Raji (cell line): Measurements from ENCODE around the gene MTG1.

Source experiments
- POLR2A ChIP-seq: IDR thresholded peaks from 2 replicates; pipeline ENCODE4 v1.6.1; 2011; ENCODE audit warnings: low read depth, low read length, control low read depth; ENCODE audit not compliant: insufficient read depth

MTG1 gene

DNA sequence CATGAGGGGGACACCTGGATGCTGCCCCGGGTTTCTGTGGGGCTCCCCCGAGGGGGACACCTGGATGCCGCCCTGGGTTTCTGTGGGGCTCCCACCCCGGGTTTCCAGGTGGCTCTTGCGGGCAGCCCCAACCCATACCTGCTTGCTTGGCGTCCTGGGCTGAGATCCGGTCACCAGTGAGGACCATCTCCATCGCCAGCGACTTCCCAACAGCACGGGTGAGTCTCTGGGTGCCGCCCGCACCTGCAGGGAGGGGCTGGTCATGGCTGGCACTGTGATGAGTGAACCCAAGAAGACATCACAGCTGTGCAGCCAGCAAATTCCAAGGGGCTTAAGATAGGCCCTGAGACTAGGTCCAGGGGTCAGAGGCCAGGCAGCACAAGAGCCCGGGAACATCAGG lies 27.2 kb upstream of the MTG1 start:
- no peak for TF ChIP-seq POLR2A

DNA sequence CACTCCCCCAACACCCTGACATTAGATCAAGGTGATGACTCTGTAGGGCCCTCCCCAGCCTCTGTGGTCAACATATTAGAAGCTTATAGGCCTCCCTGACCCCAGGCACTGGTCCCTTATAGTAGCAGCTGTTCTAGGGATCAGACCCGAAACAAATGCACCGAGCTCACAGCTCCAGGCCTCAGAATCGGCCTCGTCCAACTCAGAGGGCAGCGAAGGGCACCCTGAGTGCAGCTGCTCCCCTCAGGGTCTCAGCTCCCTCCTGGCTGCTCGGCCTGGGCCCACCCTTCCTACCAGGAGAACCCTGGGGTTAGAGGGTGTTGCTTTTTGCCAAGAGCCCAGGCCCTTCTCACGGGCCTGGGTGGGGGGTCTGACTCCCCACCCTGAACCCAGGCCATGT lies 25.8 kb upstream of the MTG1 start:
- no peak for TF ChIP-seq POLR2A

DNA sequence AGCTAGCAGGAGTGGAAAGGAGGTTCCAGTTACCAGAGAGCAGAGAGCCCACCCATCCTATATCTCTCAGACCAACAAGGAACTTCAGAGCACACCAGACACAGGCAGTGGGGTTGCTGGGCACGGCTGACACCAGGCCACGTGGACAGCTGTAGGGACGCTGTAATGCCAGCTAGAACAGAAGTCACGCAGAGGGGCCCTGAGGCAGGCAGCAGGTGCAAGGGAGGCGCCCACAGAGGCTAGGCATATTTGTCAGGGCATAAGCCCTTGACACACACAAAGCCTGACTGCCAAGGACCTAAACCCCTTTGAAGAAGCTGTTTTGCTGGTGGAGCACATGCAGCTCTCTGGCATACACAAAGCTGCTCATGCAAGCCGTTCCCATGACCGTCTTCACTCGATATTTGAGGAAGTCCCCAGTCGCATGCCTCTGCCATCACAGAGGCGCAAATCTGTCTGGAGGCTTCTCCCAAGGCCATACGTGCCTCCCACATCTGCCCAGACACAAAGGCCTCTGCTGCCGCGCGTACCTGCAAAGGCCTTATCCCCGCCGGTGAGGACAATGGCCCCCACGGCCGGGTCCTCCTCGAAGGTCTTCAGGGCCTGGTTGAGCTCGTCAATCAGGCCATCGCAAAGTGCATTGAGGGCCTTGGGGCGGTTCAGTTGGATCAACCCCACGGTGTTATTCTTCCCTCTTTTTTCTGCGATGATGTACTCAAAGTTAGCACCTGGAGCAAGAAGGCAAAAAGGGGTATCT lies 23.7 kb upstream of the MTG1 start:
- TF ChIP-seq POLR2A, result no peak

DNA sequence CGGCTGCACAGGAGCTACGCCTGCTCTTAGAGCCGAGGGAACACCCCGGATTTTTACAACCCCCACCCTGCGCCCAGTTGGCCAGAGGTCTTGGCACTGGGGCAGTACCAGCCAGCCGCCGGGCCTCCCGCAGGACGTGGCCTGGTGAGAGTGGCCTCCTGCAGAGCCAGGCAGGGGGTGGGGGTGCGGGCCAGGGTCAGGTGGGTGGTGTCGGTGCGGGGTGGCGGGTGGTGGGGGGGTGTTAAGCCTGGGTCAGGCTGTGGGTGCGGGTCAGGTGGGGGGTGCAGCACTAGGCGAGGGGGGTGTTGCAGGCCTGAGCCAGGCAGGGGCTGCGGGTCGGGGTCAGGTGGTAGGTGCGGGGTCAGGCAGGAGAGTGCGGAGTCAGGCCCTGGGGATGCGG lies 21.4 kb upstream of the MTG1 start:
- no peak for TF ChIP-seq POLR2A

DNA sequence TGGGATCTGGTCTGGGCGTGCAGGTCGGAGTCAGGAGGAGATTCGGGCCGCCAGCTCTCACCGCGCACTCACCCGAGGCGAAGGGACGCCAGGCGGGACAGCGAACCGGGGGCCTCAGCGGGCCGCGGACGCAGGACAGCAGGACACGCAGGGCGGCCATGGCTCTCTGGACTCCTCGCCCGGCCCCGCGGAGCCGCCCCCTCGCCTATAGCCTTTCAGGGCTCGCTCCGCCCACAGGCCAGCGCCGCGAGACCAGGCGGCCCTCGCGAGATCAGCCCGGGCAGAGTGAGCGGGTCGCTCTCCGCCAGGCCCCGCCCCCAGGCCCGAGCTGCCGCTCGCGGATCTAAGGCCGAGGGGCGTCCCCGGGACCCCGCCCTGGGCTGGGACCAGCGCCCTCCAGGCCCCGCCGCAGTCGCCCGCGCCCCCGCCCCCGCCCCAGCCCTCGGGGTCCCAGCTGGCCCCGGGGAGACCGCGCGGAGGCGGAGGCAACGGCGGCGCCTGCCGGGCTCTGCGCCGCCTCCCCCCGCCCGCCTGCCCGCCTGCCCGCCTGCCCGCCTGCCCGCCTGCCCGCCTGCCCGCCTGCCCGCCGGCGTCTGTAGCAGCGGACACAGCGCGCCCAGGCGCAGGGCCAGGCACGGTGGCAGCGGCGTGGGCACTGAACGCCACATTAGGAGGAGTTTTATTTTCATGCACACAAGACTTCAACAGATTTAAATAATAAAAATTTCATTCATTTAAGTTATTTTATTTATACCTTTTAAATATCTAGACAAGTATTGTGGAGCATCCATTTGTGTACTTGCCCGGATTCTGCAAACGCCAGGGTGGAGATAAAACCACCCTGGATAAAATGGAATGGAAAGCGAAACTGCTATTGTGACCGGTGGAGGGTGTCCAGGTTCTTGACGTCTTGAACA lies 20.5 kb upstream of the MTG1 start, which contains the start of gene ECHS1:
TSS of gene ECHS1 (minus strand) at position 181 of the 917 bp plus-strand sequence. CDS start at position 160, 21 bp downstream.
- TF ChIP-seq POLR2A, result peak; percentile 94

DNA sequence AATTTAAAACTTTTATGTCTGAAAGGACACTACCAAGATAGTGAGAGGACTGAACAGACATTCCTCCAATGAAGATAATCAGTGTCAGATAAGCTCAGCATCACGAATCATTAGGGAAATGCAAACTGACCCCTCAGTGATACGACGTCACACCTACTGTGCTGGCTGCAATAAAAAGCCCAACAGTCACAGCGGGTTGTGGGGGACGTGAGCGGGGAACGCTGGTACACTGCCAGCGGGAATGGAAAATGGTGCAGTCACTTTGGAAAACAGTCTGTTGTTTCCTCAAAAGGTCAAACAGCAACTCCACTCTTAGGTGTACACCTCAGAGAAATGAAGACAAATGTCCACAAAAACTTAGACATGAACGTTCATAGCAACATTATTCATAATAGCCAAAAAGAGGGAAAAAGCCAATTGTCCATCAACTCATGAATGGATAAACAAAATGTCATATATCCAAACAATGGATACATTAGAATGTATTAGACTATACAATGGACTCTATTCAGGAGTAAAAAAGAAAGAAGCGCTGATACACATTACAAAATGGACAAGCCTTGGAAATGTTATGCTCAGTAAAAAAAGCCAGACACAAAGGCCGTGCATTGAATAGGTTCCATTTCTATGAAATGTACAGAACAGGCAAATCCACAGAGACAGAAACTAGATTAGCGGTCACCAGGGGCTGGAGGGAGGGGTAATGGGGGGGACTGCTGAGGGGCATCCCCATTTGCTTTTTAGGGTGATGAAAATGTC lies 18.4 kb upstream of the MTG1 start:
- no peak for TF ChIP-seq POLR2A

DNA sequence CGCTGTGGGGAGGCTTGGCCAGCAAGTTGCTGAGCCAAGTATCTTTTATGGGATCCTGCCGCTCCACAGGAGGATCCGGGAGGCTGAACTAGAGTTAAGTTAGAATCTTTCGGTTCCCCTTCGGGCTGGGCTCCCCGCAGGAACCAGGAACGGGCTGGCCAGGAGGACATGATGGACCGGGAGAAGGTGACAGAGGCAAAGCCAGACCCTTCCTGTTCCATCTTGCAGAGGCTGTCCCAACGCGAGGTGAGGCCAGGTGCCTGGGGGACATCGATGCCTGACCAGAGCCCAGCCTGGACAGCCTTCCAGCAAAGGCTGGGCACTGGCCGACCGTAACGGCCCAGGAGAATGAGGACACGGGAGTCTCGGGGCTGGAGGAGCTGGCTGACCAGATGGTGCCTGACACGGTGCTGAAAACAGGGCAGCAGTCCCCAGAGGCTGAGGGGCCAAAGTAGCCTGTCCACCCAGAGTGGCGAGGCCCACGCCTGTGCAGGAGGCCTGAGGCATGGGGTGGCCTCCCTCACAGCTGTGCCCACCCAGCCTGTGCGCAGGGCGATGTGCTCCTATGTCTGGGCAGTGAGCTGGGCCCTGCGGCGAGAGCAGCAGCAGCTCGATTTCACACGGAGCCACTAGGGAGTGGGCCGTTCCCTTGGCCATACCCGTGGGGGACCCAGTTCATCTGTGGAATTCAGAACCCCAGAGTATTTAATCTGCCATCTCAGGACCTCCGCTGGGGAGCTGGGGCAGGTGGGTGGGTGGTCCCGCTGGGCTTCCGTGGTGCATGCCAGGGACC lies 16.7 kb upstream of the MTG1 start:
- TF ChIP-seq POLR2A, result no peak

DNA sequence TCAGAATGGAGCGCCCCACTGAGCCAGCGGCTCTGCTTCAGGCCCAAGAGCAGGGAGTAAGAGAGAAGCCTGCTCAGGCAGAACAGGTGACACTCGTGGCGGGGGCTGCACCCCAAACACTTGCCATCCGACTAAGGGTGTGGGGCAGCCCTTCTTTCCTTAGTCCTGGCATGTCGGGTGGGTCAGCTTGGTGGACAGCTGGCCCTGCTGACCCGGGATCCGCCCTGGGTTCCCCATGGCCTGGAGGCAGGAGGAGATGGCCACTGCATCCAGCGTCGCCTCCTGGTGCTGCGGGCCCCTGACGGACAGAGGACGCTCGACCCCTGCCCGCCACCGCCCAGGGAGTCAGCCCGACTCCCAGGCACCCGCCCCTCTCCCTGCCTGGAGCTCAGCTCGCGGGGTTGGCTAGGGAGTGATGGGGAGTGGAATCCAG lies 16.1 kb upstream of the MTG1 start:
- TF ChIP-seq POLR2A, result no peak

DNA sequence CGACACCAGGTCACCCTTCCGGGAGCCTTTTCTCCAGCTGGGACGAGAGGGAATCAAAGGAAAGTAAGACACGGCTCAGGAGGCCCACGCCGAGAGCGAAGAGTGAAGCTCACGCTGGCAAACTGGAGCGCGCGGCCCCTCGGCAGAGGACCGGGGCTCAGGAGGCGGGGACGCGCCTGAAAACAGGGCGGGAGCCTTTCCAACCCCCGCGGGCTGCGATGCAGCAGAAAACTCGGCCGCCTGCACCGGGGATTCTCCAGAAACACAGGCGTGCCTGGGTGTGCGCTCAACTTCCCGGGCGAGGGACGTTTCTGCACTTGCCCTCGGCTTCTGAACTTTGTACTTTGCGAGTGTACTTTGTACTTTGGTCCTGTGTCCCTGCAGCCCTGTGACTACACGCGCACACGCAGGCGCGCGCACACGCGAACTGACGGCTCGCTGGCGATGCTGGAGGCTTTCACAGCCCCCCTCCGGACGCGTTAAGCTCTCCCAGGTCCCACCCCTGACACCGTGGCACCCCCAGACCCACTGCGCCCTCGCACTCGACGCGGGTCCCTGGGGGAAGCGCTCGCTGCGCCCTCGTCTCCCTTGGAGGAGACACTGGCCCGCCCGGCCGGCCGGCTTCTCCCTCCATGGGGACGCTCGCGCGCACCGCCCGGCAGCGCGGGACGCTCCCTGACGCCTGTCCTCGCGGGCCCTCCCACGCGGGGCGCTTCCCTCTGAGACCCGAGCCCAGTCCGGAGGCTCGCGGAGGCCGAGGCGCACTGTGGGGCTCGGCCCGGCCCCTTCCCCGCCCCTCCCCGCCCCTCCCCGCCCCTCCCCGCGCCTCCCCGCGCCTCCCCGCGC lies 15.5 kb upstream of the MTG1 start:
- TF ChIP-seq POLR2A, result no peak

DNA sequence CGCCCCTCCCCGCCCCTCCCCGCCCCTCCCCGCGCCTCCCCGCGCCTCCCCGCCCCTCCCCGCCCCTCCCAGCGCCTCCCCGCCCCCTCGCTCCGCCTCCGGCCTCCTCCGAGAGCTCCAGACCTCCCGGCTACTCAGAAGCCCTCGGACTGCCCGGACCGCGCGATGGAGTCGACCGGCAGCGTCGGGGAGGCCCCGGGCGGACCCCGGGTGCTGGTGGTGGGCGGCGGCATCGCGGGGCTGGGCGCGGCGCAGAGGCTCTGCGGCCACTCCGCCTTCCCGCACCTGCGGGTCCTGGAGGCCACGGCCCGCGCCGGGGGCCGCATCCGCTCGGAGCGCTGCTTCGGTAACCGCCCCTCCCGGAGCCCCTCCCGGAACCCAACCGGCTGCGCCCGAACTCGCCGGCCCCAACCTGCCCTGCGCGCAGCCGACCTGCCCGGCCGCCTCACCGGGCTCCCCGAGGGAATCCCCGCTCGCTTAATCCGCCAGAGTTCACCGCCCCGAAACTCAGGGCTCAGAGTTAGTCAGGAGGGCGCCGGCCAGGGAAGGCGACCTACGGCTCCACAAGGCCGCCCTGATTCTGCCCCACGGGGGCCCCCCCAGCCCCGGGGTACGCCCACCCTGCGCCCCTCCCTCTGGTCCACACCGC lies 14.7 kb upstream of the MTG1 start, which contains the start of gene PAOX:
TSS of gene PAOX (plus strand) at position 111 of the 649 bp plus-strand sequence. CDS start at position 166, 55 bp downstream.
- TF ChIP-seq POLR2A, result no peak

DNA sequence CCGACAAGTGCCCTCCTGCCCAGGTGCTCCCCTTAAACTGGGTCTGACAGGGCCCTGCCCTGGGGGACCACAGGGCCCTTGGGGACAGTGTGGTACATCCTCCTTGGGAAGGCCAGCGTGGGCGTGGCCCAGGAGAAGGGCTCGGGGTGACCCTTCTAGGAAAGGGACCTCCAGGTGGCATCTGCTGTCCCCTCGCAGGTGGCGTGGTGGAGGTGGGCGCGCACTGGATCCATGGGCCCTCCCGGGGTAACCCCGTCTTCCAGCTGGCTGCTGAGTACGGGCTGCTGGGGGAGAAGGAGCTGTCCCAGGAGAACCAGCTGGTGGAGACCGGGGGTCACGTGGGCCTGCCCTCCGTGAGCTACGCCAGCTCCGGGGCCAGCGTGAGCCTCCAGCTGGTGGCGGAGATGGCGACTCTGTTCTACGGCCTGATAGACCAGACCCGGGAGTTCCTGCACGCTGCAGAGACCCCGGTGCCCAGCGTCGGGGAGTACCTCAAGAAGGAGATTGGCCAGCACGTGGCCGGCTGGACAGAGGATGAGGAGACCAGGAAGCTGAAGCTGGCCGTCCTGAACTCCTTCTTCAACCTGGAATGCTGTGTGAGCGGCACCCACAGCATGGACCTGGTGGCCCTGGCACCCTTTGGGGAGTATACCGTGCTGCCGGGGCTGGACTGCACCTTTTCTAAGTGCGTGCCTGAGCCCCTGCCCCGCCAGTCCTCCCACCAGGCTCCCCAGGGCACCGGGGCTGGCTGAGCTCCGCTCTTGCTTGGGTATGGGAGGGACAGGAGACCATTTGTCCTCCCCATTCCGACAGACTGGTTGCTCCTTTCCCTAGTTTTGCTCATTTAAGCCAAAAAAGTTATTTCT lies 13.9 kb upstream of the MTG1 start:
- TF ChIP-seq POLR2A, result no peak

DNA sequence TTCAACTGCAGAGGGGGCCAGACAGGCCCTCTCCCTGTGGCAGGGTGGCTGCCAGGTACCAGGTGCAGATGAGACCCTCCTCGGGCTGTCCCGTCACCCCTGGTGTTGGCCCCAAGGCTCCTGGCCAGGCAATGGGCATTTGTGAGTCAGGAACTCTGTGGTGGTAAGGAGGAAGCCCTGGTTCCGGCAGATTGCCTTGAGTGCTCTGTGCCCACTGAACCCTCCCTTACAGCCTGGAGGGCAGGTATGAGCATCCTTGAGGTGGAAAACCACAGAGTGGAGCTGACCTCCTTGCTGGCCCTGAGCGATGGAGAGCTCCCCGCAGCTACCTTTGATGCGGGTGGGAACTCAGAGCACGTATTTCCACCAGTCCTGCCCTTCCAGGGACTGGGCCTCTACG lies 12.9 kb upstream of the MTG1 start:
- no peak for TF ChIP-seq POLR2A
